ENCODE data around the gene TTC21B.

TTC21B gene

GRCh38 chr2:165898381-165898780 is 55.2 kb downstream of the TTC21B start:
- Histone ChIP-seq H3K9me3 (ENCODE audit: control insufficient read depth, insufficient read depth, low read depth, low read length) (no peaks in the 10 kb centered on the region), H3K4me1 (ENCODE audit: control insufficient read depth, insufficient read depth, low read length) (no peaks in the 10 kb centered on the region), H3K36me3 (ENCODE audit: control insufficient read depth in 2 of 2, insufficient read depth in 1 of 2, low read length in 2 of 2) (peaks cover 26 to 82% of the 10 kb centered on the region in 2 experiments), H3K4me3 (ENCODE audit: low read depth, low read length) (no peak overlapping the region), H3K27ac (ENCODE audit: extremely low read depth, low read depth, low read length) (no peak overlapping the region)
- POLR2A ChIA-PET: no interaction called here
- TF ChIP-seq ZNF544 (tag by site-specific recombination; IDR thresholded peaks at IDR 0.05): no peak
- no peak for TF ChIP-seq ZNF510 (tag by site-specific recombination; IDR thresholded peaks at IDR 0.05; ENCODE audit: insufficient replicate concordance)
- no peak for TF ChIP-seq ZBTB1 (tag by site-specific recombination; IDR thresholded peaks at IDR 0.05)
- no peak for TF ChIP-seq ZSCAN16 (tag by site-specific recombination; IDR thresholded peaks at IDR 0.05)
- TF ChIP-seq SP7 (tag by site-specific recombination; IDR thresholded peaks at IDR 0.05): no peak
- TF ChIP-seq YY2 (tag by site-specific recombination; IDR thresholded peaks at IDR 0.05): no peak
- CTCF ChIA-PET: no interaction called here

GRCh38 chr2:165897726-165898125 is 55.9 kb downstream of the TTC21B start:
- TF ChIP-seq ZNF514 (tag by site-specific recombination; IDR thresholded peaks at IDR 0.05) (no peak), ZNF19 (tag by site-specific recombination; IDR thresholded peaks at IDR 0.05; ENCODE audit: low read depth) (no peak), ZNF248 (tag by site-specific recombination; IDR thresholded peaks at IDR 0.05) (no peak), ZNF132 (tag by site-specific recombination; IDR thresholded peaks at IDR 0.05; ENCODE audit: borderline replicate concordance) (no peak), ZNF140 (tag by site-specific recombination; IDR thresholded peaks at IDR 0.05) (no peak), GLI2 (tag by site-specific recombination; IDR thresholded peaks at IDR 0.05; ENCODE audit: borderline replicate concordance, low read depth) (no peak), ZBTB1 (tag by site-specific recombination; IDR thresholded peaks at IDR 0.05) (no peak), ZNF24 (tag by site-specific recombination; IDR thresholded peaks at IDR 0.05) (no peak), ZNF211 (tag by site-specific recombination; IDR thresholded peaks at IDR 0.05; ENCODE audit: low read depth) (no peak), GLI4 (tag by site-specific recombination; IDR thresholded peaks at IDR 0.05) (no peak), ZBTB7A (tag by site-specific recombination; IDR thresholded peaks at IDR 0.05; ENCODE audit: low read depth) (no peak), ZNF626 (tag by site-specific recombination; IDR thresholded peaks at IDR 0.05) (no peak), ZNF624 (tag by site-specific recombination; IDR thresholded peaks at IDR 0.05) (no peak), ZBTB8A (tag by site-specific recombination; IDR thresholded peaks at IDR 0.05) (no peak), ZFP37 (tag by site-specific recombination; IDR thresholded peaks at IDR 0.05) (no peak), ZNF404 (tag by site-specific recombination; IDR thresholded peaks at IDR 0.05) (no peak), ZNF433 (tag by site-specific recombination; IDR thresholded peaks at IDR 0.05; ENCODE audit: low read depth) (no peak), SETDB1 (IDR thresholded peaks at IDR 0.05; ENCODE audit: insufficient read length, low read length) (no peak)
- Histone ChIP-seq H3K36me3 (ENCODE audit: control insufficient read depth in 2 of 2, insufficient read depth in 1 of 2, low read length in 2 of 2) (peaks cover 29 to 76% of the 10 kb centered on the region in 2 experiments), H3K4me3 (ENCODE audit: low read depth, low read length) (no peak overlapping the region), H3K4me1 (ENCODE audit: control insufficient read depth, insufficient read depth, low read length) (no peaks in the 10 kb centered on the region), H3K9me3 (ENCODE audit: control insufficient read depth, insufficient read depth, low read depth, low read length) (no peaks in the 10 kb centered on the region), H3K27ac (ENCODE audit: extremely low read depth, low read depth, low read length) (no peak overlapping the region)
- ChIA-PET POLR2A (no interaction called here), CTCF (no interaction called here)

GRCh38 chr2:165897074-165897473 is 56.5 kb downstream of the TTC21B start:
- no peaks in the 10 kb centered on the region for H3K9me3 ChIP-seq (ENCODE audit: control insufficient read depth, insufficient read depth, low read depth, low read length)
- no peaks in the 10 kb centered on the region for H3K4me1 ChIP-seq (ENCODE audit: control insufficient read depth, insufficient read depth, low read length)
- ChIA-PET CTCF (no interaction called here), POLR2A (no interaction called here)
- H3K4me3 ChIP-seq (ENCODE audit: low read depth, low read length): no peak overlapping the region
- H3K36me3 ChIP-seq (ENCODE audit: control insufficient read depth in 2 of 2, insufficient read depth in 1 of 2, low read length in 2 of 2): peaks cover 29 to 77% of the 10 kb centered on the region in 2 experiments
- no peak overlapping the region for H3K27ac ChIP-seq (ENCODE audit: extremely low read depth, low read depth, low read length)
- TF ChIP-seq ZSCAN23 (tag by site-specific recombination; IDR thresholded peaks at IDR 0.05) (no peak), ZNF785 (tag by site-specific recombination; IDR thresholded peaks at IDR 0.05) (no peak), ZNF677 (tag by site-specific recombination; IDR thresholded peaks at IDR 0.05) (no peak), ZNF366 (tag by site-specific recombination; conservative IDR thresholded peaks at IDR 0.05) (no peak), ZNF354C (tag by site-specific recombination; IDR thresholded peaks at IDR 0.05; ENCODE audit: borderline replicate concordance, low read depth) (no peak), ZBTB48 (tag by site-specific recombination; IDR thresholded peaks at IDR 0.05) (no peak), ZNF214 (tag by site-specific recombination; IDR thresholded peaks at IDR 0.05; ENCODE audit: borderline replicate concordance) (no peak), KLF16 (tag by site-specific recombination; IDR thresholded peaks at IDR 0.05) (no peak), ZNF302 (tag by site-specific recombination; IDR thresholded peaks at IDR 0.05; ENCODE audit: low read depth) (no peak), KLF17 (tag by site-specific recombination; IDR thresholded peaks at IDR 0.05) (no peak), ZNF416 (tag by site-specific recombination; IDR thresholded peaks at IDR 0.05) (no peak), ZNF530 (tag by site-specific recombination; IDR thresholded peaks at IDR 0.05; ENCODE audit: low read depth) (no peak)
